Measurements from ENCODE around the gene ADAD1. TPM values are rescaled to one million over a fixed set of nuclear protein-coding genes. Genes with fewer than 3 reads are reported as not detected.

ADAD1 gene
- total and polyA plus RNA-seq, 2 experiments from 2014 or later, result not detected

DNA sequence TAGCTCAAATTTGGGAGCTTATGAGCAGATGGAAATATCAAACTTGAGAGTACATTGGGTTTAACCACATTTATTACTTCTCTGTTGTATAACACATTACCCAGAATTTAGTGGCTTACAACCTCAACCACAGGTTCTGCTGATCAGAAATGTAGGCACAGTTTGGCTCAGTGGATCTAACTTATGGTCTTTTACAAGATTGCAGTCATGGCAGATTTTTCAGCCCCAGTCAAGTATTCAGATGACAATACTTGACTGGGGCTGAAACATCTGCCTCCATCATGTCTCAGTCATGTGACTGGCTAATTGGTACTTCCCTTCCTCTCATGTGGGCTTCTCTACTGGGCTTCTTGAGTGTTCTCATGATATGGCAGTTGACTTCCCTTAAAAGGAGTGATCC lies 44.0 kb upstream of the ADAD1 start:
- TF ChIP-seq EZH2phosphoT487 (IDR thresholded peaks at IDR 0.05; ENCODE audit: low read depth, severe bottlenecking, unreplicated experiment) (no peak), EZH2 (IDR thresholded peaks at IDR 0.05; ENCODE audit: borderline replicate concordance) (no peak)
- TF ChIP-seq, protein P1, sequence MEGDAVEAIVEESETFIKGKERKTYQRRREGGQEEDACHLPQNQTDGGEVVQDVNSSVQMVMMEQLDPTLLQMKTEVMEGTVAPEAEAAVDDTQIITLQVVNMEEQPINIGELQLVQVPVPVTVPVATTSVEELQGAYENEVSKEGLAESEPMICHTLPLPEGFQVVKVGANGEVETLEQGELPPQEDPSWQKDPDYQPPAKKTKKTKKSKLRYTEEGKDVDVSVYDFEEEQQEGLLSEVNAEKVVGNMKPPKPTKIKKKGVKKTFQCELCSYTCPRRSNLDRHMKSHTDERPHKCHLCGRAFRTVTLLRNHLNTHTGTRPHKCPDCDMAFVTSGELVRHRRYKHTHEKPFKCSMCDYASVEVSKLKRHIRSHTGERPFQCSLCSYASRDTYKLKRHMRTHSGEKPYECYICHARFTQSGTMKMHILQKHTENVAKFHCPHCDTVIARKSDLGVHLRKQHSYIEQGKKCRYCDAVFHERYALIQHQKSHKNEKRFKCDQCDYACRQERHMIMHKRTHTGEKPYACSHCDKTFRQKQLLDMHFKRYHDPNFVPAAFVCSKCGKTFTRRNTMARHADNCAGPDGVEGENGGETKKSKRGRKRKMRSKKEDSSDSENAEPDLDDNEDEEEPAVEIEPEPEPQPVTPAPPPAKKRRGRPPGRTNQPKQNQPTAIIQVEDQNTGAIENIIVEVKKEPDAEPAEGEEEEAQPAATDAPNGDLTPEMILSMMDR (IDR thresholded peaks at IDR 0.05; ENCODE audit: poor library complexity), result no peak
- H3K4me1 ChIP-seq (ENCODE audit: insufficient read depth), result no peaks in the 10 kb centered on the region
- H3K4me2 ChIP-seq, result no peak overlapping the region
- no peaks in the 10 kb centered on the region for H3K79me2 ChIP-seq
- H3K9me3 ChIP-seq (ENCODE audit: low read depth), result no peaks in the 10 kb centered on the region
- H3K36me3 ChIP-seq (replicated peaks; ENCODE audit: insufficient read depth, low read depth), result no peaks in the 10 kb centered on the region
- no peak for DNase-seq (ENCODE audit: low spot score)
- H4K20me1 ChIP-seq (ENCODE audit: insufficient read depth, poor library complexity, severe bottlenecking), result no peaks in the 10 kb centered on the region
- H3K27me3 ChIP-seq, result no peaks in the 10 kb centered on the region
- H3K27ac ChIP-seq, result no peak overlapping the region
- no peaks in the 10 kb centered on the region for H3K9me2 ChIP-seq (replicated peaks; ENCODE audit: insufficient read depth)
- no peak overlapping the region for H2AFZ ChIP-seq
- no peak overlapping the region for H3K4me3 ChIP-seq

DNA sequence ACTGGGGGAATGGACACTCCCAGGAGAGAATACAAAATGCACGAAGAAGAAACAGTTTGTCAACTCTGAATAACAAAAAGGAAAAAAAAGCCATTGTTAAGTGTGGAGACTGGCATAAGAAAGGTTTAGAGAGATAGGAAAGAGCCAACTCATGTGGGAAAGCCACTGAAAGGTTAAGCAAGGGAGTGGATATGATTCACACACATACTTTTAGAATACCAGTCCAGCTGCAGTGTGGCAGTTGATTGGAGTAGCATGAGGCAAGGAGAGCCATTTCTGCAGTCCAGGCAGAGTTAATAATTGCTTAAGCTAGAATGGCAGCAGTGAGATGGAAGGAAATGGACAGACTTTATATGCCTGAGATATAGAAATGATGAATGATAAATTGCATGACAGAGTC lies 36.9 kb upstream of the ADAD1 start:
- Histone ChIP-seq H3K36me3 (replicated peaks; ENCODE audit: insufficient read depth, low read depth) (no peaks in the 10 kb centered on the region), H3K79me2 (no peaks in the 10 kb centered on the region), H3K4me3 (no peak overlapping the region), H3K9me2 (replicated peaks; ENCODE audit: insufficient read depth) (no peaks in the 10 kb centered on the region), H3K4me1 (ENCODE audit: insufficient read depth) (no peaks in the 10 kb centered on the region), H2AFZ (no peak overlapping the region), H3K9me3 (ENCODE audit: low read depth) (no peaks in the 10 kb centered on the region), H4K20me1 (ENCODE audit: insufficient read depth, poor library complexity, severe bottlenecking) (no peaks in the 10 kb centered on the region), H3K27ac (no peak overlapping the region), H3K4me2 (no peak overlapping the region), H3K27me3 (no peaks in the 10 kb centered on the region)
- peak; percentile 7 for DNase-seq (ENCODE audit: low spot score)
- 90% methylated on average over 1 of the region's 1 CpG for WGBS (ENCODE audit: low lambda C conversion rate, missing lambda C conversion rate)
- TF ChIP-seq EZH2 (IDR thresholded peaks at IDR 0.05; ENCODE audit: borderline replicate concordance) (no peak), EZH2phosphoT487 (IDR thresholded peaks at IDR 0.05; ENCODE audit: low read depth, severe bottlenecking, unreplicated experiment) (no peak)
- TF ChIP-seq, protein P1 (IDR thresholded peaks at IDR 0.05; ENCODE audit: poor library complexity), result no peak

DNA sequence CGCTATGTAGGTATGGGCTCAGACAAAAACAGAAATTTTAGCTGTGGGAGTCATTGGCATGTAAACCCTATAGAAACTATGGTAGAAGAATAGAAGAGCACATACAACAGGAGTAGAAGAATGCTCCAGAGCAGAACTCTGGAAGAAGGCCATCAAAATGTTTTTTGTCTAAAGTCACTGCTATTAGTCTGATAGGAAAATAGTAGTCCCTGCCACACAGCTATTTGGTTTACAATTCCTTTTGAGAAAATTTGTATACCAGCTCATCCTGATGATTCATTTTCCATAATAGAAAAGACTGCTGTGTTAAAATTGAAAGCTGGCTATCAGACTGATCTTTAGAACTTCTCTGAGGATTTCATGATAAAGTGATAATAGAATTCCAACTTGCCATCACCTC lies 32.8 kb upstream of the ADAD1 start:
- DNase-seq (ENCODE audit: low spot score), result no peak
- Histone ChIP-seq H3K9me3 (ENCODE audit: low read depth) (no peaks in the 10 kb centered on the region), H3K27me3 (no peaks in the 10 kb centered on the region), H2AFZ (no peak overlapping the region), H3K4me1 (ENCODE audit: insufficient read depth) (no peaks in the 10 kb centered on the region), H3K36me3 (replicated peaks; ENCODE audit: insufficient read depth, low read depth) (no peaks in the 10 kb centered on the region), H3K4me2 (no peak overlapping the region), H4K20me1 (ENCODE audit: insufficient read depth, poor library complexity, severe bottlenecking) (no peaks in the 10 kb centered on the region), H3K27ac (no peak overlapping the region), H3K4me3 (no peak overlapping the region), H3K9me2 (replicated peaks; ENCODE audit: insufficient read depth) (no peaks in the 10 kb centered on the region), H3K79me2 (no peaks in the 10 kb centered on the region)
- no peak for TF ChIP-seq EZH2 (IDR thresholded peaks at IDR 0.05; ENCODE audit: borderline replicate concordance)
- TF ChIP-seq, protein P1 (IDR thresholded peaks at IDR 0.05; ENCODE audit: poor library complexity), result no peak
- TF ChIP-seq EZH2phosphoT487 (IDR thresholded peaks at IDR 0.05; ENCODE audit: low read depth, severe bottlenecking, unreplicated experiment), result no peak
- 100% methylated on average over 1 of the region's 1 CpG for WGBS (ENCODE audit: low lambda C conversion rate, missing lambda C conversion rate)

DNA sequence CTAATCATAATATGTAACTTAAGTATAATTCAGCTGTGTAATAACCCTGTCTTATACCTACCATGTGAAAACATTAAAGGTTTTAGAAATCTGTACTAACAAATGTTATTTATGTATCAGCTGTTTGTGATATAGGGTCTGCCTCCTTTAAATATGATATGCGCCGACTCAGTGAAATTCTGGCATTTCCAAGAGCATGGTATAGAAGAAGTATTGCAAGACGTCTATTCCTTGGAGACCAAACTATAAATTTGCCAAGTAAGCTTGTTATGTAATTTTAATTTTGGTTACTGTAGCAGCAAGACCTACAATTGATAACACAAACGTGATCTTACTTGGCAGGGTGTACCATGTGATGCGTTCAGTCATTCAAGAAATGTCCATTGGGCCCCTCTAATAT lies 32.3 kb upstream of the ADAD1 start:
- H3K9me2 ChIP-seq (replicated peaks; ENCODE audit: insufficient read depth), result no peaks in the 10 kb centered on the region
- H3K27me3 ChIP-seq, result no peaks in the 10 kb centered on the region
- no peak overlapping the region for H2AFZ ChIP-seq
- H3K36me3 ChIP-seq (replicated peaks; ENCODE audit: insufficient read depth, low read depth), result no peaks in the 10 kb centered on the region
- no peaks in the 10 kb centered on the region for H3K4me1 ChIP-seq (ENCODE audit: insufficient read depth)
- WGBS (ENCODE audit: low lambda C conversion rate, missing lambda C conversion rate), result 95% methylated on average over 5 of the region's 5 CpGs
- TF ChIP-seq EZH2phosphoT487 (IDR thresholded peaks at IDR 0.05; ENCODE audit: low read depth, severe bottlenecking, unreplicated experiment), result no peak
- no peak for TF ChIP-seq EZH2 (IDR thresholded peaks at IDR 0.05; ENCODE audit: borderline replicate concordance)
- TF ChIP-seq, protein P1 (IDR thresholded peaks at IDR 0.05; ENCODE audit: poor library complexity), result no peak
- H3K27ac ChIP-seq, result no peak overlapping the region
- DNase-seq (ENCODE audit: low spot score), result no peak
- H3K4me2 ChIP-seq, result no peak overlapping the region
- no peaks in the 10 kb centered on the region for H4K20me1 ChIP-seq (ENCODE audit: insufficient read depth, poor library complexity, severe bottlenecking)
- H3K9me3 ChIP-seq (ENCODE audit: low read depth), result no peaks in the 10 kb centered on the region
- H3K4me3 ChIP-seq, result no peak overlapping the region
- no peaks in the 10 kb centered on the region for H3K79me2 ChIP-seq

All from hepatocyte (in vitro differentiated cells).